HG03571 (cell line): ENCODE results near the gene TOB2.
"Not testable (repeated sequence)": the region's sequence is repeated elsewhere in the genome, so short reads cannot be mapped to it uniquely, and the experiment has no call there.

Experiments
- ATAC-seq: cut with Tn5 transposase; IDR thresholded peaks from one replicate; pipeline ENCODE4 v1.9.1; 2021; ENCODE audit not compliant: unreplicated experiment

The TOB2 gene

DNA sequence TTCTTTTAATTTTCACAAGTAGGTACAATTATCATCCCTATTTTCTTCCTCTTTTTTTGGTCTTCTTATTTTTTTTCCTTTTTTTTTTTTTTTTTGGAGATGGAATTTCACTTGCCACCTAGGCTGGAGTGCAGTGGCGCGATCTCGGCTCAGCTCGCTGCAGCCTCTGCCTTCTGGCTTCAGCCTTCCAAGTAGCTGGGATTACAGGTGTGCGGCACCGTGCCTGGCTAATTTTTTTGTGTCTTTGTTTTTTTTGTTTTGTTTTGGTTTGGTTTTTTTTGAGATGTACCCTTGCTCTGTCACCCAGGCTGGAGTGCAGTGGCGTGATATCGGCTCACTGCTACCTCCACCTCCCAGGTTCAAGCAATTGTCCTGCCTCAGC, 16.7 kb downstream of the TOB2 start:
- ATAC-seq: no peak

- no peak for ATAC-seq
These were observed 17.2 kb downstream of the TOB2 start for GRCh38 chr22:41429232-41429950.

DNA sequence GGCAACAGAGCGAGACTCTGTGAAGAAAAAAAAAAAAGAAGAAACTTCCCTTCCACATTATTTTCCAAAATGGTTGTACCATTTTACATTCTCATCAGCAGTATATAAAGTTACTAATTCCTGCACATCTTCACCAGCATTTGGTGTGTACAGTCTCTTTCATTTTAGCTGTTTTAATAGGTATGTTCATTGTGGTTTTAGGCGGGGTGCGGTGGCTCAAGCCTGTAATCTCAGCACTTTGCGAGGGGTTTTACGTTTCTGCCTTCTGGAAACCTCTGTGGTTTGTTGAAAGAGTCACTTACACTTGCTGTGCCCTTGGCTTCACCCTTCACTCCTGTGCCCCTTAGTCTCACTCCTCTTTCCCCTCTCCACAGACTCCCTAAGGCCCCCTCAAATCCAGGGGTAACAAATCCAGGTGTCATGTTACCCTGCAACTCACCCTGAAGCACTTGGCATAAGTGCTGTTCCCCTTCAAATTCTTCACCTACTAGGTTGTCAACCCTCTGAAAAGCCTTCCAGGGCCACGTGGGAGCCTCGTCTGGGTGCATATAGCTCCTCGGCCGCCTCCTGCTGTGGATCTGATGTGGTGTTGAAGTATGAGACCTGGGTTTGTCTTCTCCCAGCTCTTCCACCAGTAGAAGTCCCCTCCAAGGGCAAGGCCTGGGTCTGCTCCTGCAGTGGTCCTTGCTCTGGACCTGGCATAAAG, 20.8 kb downstream of the TOB2 start:
- no peak for ATAC-seq

GRCh38 chr22:41418717-41419116, 27.9 kb downstream of the TOB2 start:
- ATAC-seq: no peak

DNA sequence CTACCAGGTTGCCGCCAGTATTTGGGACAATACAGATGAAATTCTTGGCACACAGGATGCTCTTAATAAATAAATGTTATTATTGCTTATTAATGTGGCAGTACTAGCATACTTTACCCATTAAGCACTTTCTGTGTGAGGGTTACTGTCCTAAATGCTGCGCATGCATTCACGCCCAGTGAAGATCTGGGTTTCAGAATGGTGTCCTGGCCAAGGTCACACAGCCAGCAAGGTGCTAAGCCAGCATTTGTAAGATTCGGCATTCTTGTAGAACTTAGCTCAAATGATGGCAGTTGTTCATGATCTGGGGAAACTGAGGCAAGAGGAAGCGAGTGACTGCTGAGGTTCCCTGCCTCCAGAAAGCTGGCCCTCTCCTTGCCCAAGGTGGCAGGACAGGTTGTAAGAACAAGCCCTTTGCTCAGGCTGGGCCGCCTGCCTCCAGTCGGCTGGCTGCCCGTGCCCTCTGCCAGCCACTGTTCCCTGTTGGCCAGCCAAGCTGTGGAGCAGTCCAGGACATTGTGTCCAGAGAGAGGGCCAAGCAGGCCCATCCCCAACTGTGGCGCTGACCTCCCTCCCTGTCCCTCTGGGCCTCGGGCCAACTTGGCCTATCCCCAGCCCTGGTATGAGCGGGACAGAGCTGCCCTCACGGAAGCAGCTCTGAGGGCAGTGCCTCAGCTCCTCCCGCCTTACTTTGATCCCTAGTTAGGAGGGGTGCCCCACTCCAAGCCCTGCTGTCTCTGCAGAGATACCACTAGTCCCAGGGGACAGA, 28.8 kb downstream of the TOB2 start:
- ATAC-seq: no peak

DNA sequence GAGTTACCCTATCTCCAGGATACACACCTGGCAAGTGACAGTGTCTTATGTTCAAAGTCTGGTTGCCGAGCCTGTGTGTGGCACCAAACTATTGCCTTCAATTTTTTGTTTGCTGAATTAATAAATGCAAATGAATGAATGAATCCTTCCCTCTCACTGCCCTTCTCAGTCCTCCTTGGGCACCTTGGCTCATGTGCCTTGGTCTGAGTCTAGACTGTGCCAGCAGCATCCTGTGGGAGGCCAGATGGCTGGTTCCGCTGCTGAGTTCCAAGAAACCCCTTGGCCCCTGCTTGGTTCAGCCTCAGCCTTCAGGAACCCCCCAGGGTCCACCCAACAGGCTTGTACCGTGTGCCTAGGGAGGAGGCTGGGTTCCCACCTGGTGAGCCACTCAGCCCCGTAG, 31.0 kb downstream of the TOB2 start:
- ATAC-seq: no peak

DNA sequence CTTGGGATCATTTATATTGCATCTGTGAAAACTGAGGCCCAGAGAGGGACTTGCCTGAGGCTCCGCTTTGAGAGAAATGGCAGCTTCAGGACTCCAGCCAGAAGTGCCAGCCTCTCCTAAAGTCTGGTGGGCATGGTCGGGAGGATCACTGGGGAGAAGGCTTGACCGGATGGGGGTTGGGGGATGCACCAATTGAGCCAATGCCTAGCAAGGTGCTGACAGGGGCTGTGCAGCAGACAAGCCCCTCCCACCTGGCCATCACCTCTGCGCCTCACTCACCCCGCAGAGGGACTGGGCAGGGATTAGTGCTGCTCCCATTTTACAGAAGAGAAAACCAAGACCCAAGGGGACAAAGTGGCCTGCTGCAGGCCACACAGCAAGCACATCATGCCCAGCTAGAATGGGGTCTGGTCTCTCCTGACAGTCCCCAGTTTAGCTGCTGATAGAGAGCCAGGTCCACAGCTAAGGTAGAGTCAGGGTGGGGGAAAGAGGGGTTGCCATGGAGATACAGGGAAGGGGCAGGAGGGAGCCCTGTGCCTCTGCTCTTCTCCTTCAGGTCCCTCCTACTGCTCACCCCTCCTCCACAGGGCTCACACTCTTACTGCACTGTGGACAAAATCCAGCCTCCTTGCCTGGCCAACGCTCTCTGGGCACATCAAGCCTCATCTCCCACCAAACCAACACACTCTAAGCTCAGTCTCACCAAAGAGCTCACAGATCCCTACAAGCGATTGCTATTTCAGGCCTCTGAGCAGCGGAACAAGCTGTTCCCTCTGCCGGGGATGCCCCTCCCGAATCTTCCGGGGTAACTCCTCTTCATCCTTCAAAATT, 35.4 kb downstream of the TOB2 start:
- ATAC-seq: no peak

GRCh38 chr22:41410311-41410751, 36.3 kb downstream of the TOB2 start:
- no peak for ATAC-seq

DNA sequence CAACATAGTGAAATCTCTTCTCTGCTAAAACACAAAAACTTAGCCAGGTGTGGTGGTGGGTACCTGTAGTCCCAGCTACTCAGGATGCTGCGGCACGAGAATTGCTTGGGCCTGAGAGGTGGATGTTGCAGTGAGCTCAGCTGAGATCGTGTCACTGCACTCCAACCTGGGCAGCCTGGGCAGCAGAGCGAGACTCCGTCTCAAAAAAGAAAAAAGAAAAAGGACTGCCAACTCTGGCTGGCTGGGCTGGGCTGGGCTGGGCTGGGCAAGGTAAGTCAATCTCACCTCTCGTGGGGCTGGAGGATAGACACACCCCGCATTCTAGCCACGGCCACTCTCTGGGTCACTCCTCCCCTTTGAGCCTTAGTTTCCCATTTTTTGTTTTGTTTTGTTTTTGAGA, 37.9 kb downstream of the TOB2 start:
- no peak for ATAC-seq

DNA sequence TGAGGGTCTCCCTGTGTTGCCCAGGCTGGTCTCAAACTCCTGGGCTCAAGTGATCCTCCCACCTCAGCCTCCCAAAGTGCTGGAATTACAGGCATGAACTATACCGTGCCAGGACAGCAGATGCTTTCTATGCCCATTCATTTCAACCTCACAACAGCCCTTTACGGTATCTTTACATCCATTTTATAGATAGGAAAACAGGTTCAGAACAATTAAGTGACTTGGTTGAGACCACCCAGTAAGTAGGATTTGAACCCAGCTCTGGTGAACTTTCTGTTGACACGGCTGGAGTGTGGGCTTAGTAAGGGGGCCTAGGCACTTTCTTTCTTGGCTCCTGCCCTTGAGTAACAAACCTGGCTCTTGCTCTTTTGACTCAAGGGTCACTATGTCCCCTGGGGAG, 39.2 kb downstream of the TOB2 start:
- ATAC-seq: no peak

DNA sequence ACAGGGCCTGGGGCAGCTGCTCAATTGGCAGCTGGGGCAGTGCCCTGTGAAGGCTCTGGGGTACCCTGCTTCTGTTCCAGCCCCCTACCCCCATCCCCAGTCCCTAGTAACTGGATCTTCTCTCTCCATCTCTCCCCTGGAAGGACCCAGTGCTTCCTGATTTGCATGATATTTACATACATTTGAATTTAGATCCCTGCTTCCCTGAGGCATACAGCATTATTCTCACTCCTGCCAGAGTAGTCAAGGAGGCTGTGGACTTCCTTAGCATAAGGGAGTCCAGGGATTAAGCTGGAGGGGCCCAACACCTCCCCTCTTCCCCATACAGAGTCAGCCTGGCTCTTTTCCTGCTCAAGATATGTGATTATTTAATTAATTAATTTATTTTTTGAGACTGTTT, 40.2 kb downstream of the TOB2 start:
- ATAC-seq: no peak

- no peak for ATAC-seq
These were observed 41.0 kb downstream of the TOB2 start for GRCh38 chr22:41405588-41405987.

DNA sequence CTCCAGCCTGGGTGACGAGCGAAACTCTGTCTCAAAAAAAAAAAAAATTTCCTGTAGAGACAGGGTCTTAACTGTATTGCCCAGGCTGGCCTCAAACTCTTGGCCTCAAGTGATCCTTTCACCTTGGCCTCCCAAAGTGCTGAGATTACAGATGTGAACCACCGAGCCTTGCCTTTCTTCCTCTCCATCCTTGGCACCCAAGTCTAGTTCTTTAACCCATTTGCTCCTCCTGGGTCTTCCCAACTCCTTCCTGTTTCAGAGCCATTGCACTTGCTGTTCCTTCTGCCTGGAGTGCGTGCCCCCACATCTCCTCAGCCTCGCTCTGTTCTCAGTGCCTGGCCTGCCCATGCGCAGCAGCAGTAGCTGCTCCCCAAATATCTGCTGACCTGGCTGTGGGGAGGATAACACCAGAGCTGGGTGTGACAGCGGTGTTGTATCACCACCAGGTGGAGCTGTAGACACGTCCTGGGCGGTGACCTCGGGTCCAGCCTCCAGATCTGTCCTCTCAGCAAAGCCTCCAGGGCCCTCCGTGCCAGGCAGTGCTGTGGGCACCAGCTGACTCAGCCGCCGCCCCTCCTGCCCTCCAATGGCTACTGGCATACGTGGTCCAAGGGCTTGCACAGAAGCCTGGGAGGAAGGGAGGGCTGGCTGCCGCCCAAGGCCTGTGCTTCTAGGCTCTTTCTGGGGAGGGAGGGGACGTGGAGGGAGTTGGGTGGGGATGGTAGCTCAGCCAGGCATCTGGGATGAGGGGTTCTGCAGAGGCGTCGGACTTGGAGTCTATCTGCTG, 42.9 kb downstream of the TOB2 start:
- no peak for ATAC-seq

- ATAC-seq: not testable (repeated sequence)
These were observed 43.8 kb downstream of the TOB2 start for GRCh38 chr22:41402851-41403250.

GRCh38 chr22:41401781-41402648, 44.6 kb downstream of the TOB2 start:
- ATAC-seq: no peak

GRCh38 chr22:41398921-41399320, 47.7 kb downstream of the TOB2 start:
- no peak for ATAC-seq

GRCh38 chr22:41397143-41397811, 49.3 kb downstream of the TOB2 start:
- no peak for ATAC-seq

DNA sequence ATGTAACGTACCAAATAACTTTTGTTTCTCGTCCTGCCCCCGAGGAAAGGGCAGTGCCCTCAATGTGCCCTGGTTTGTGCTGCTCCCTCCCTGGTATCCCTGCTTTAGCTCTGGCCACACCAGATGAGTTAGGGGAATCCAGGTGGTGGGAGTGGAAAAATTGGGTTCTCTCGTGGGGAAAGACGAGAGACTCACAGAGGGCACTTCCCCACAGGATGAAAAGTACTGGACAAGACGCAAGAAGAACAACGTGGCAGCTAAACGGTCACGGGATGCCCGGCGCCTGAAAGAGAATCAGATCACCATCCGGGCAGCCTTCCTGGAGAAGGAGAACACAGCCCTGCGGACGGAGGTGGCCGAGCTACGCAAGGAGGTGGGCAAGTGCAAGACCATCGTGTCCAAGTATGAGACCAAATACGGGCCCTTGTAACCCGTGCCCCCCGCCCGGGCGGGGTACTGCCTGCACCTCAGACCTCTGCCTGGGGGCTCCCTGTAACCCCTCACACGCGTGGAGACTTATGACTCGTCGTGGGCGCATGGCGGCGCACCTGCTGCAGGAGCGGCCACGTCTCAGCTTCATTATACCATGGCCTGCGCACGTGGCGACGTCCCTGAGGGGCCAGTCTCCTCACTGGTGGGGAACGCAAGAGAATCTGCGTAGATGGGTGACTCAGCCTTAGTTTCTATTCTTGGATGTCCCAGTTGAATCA, 50.9 kb downstream of the TOB2 start:
- ATAC-seq: no peak
